HUES6 (cell line): ENCODE measurements around the gene MSX1.

Experiments used
- H3K27ac ChIP-seq: 2 replicates; pipeline ENCODE4 v1.7.0; 2013; ENCODE audit warnings: low read depth, mild to moderate bottlenecking, low read length, inconsistent platforms
- H3K27me3 ChIP-seq: 2 replicates; pipeline ENCODE4 v1.6.1; 2013; ENCODE audit warnings: low read length; ENCODE audit not compliant: control insufficient read depth, insufficient read depth
- H3K36me3 ChIP-seq: 2 replicates; pipeline ENCODE4 v1.6.1; 2013; ENCODE audit warnings: low read length; ENCODE audit not compliant: control insufficient read depth, insufficient read depth
- H3K4me1 ChIP-seq: 2 replicates; pipeline ENCODE4 v1.6.1; 2013; ENCODE audit warnings: low read length; ENCODE audit not compliant: control insufficient read depth, insufficient read depth
- H3K4me3 ChIP-seq: 2 replicates; pipeline ENCODE4 v1.5.1; 2013; ENCODE audit warnings: low read depth, low read length
- H3K9ac ChIP-seq: one replicate; pipeline ENCODE4 v1.6.1; 2013; ENCODE audit warnings: mild to moderate bottlenecking, low read length
- H3K9me3 ChIP-seq: 2 replicates; pipeline ENCODE4 v1.6.1; 2013; ENCODE audit warnings: low read depth, low read length; ENCODE audit not compliant: control insufficient read depth, insufficient read depth

Gene MSX1

DNA sequence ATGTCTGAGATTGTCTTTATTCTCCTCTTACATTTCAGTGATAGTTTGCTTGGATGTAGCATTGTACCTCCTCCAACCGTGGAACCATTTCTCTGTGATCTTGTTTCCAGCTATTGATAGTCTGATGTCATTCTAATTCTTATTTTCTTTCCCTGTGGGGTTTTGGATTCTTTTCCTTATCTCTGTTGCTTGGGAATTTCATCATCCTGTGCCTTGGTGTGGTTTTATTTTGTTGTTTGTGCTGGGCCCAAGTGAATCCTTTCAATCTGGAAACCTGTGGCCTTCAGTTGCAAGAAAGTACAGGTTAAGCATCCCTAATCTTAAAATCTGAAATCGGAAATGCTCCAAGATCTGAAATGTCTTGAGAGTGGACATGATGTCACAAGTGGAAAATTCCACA is 22.0 kb downstream of the MSX1 start:
- no peaks in the 10 kb centered on the region for H3K36me3 ChIP-seq
- no peak overlapping the region for H3K27ac ChIP-seq
- no peak overlapping the region for H3K4me3 ChIP-seq
- no peaks in the 10 kb centered on the region for H3K4me1 ChIP-seq
- H3K9ac ChIP-seq, result no peak overlapping the region
- H3K27me3 ChIP-seq, result peaks cover 46% of the 10 kb centered on the region
- H3K9me3 ChIP-seq, result no peaks in the 10 kb centered on the region

DNA sequence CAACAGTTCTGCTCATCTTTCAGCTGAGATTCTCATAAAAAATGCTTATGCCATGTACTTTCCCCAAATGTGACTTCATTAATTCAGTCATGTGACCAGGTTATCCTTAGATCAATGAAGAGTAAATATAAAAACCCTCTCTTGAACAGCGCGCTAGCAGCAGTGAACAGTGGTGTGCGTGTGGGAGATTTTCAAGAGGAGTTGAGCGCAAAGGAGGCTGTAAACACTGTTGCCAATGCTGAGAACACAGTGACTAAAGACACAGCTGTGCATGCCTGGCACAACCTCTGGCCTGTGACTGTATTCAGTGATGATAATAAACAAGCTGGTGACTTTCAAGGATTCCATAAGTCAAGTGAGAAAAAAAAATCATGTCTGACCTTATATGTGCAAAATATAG is 25.1 kb downstream of the MSX1 start:
- Histone ChIP-seq H3K9ac (no peak overlapping the region), H3K36me3 (no peaks in the 10 kb centered on the region), H3K4me1 (no peaks in the 10 kb centered on the region)

GRCh38 chr4:4887426-4887825 is 28.0 kb downstream of the MSX1 start:
- Histone ChIP-seq H3K4me3 (no peak overlapping the region), H3K27me3 (peaks cover 46% of the 10 kb centered on the region), H3K36me3 (no peaks in the 10 kb centered on the region), H3K9ac (no peak overlapping the region), H3K9me3 (no peaks in the 10 kb centered on the region), H3K27ac (no peak overlapping the region), H3K4me1 (no peaks in the 10 kb centered on the region)

More for the DNA sequence above, 25.1 kb downstream of the MSX1 start:
- no peak overlapping the region for H3K4me3 ChIP-seq
- peaks cover 47% of the 10 kb centered on the region for H3K27me3 ChIP-seq
- no peak overlapping the region for H3K27ac ChIP-seq
- H3K9me3 ChIP-seq, result no peaks in the 10 kb centered on the region

GRCh38 chr4:4888695-4889094 is 29.2 kb downstream of the MSX1 start:
- Histone ChIP-seq H3K27me3 (peaks cover 53% of the 10 kb centered on the region), H3K36me3 (no peaks in the 10 kb centered on the region), H3K9ac (no peak overlapping the region), H3K4me1 (no peaks in the 10 kb centered on the region), H3K4me3 (no peak overlapping the region), H3K9me3 (no peaks in the 10 kb centered on the region), H3K27ac (no peak overlapping the region)

- H3K9ac ChIP-seq, result no peak overlapping the region
- peaks cover 54% of the 10 kb centered on the region for H3K27me3 ChIP-seq
- H3K4me1 ChIP-seq, result no peaks in the 10 kb centered on the region
These were observed 30.3 kb downstream of the MSX1 start for GRCh38 chr4:4889781-4890180.

GRCh38 chr4:4890574-4891255 is 31.2 kb downstream of the MSX1 start:
- H3K9ac ChIP-seq, result no peak overlapping the region
- H3K36me3 ChIP-seq, result no peaks in the 10 kb centered on the region
- no peak overlapping the region for H3K4me3 ChIP-seq
- H3K4me1 ChIP-seq, result no peaks in the 10 kb centered on the region
- H3K9me3 ChIP-seq, result no peaks in the 10 kb centered on the region
- H3K27me3 ChIP-seq, result peaks cover 55% of the 10 kb centered on the region
- H3K27ac ChIP-seq, result no peak overlapping the region

More at GRCh38 chr4:4889781-4890180, 30.3 kb downstream of the MSX1 start:
- Histone ChIP-seq H3K27ac (no peak overlapping the region), H3K4me3 (no peak overlapping the region), H3K36me3 (no peaks in the 10 kb centered on the region), H3K9me3 (no peaks in the 10 kb centered on the region)

GRCh38 chr4:4893721-4894120 is 34.3 kb downstream of the MSX1 start:
- H3K36me3 ChIP-seq, result no peaks in the 10 kb centered on the region
- no peak overlapping the region for H3K9ac ChIP-seq

DNA sequence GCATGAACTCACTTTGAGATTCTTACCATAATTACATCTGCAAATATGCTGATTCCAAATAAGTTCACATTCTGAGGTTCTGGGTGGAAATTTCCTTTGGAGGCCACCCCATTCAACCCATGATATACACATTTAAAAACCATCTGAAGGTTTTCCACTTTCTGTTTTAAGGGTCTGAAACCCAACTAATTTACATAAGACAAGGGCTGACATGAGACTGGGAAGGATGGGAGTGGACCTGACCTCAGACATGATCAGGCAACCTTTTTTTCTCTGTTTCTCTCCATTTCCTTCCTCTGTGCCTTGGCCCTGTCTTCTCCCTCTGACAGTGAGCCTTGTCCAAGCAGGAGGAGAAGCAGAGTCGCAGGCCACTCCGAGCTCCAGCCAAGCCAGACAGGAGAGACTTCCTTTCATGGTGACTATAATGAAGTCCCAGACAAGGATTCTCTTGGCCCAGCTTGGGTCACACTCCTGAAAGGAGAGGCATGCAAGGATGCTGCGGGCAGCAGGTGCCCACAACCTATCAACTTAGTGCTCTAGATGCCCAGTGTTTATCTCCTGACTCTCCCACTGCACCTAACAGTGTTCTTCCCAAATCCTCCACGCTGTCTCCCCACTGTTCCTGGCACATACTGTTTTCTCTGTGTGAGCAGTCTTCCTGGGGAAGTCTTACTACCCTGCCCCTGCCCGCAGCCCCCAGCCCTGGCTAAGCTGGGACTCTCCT is 39.9 kb downstream of the MSX1 start:
- peaks cover 41% of the 10 kb centered on the region for H3K27me3 ChIP-seq
- H3K27ac ChIP-seq, result no peak overlapping the region
- no peaks in the 10 kb centered on the region for H3K9me3 ChIP-seq
- no peaks in the 10 kb centered on the region for H3K4me1 ChIP-seq
- H3K9ac ChIP-seq, result no peak overlapping the region
- no peak overlapping the region for H3K4me3 ChIP-seq
- no peaks in the 10 kb centered on the region for H3K36me3 ChIP-seq

More at GRCh38 chr4:4893721-4894120, 34.3 kb downstream of the MSX1 start:
- Histone ChIP-seq H3K4me3 (no peak overlapping the region), H3K9me3 (no peaks in the 10 kb centered on the region), H3K4me1 (no peaks in the 10 kb centered on the region), H3K27ac (no peak overlapping the region), H3K27me3 (peaks cover 38% of the 10 kb centered on the region)

- Histone ChIP-seq H3K9ac (no peak overlapping the region), H3K27ac (no peak overlapping the region), H3K36me3 (no peaks in the 10 kb centered on the region), H3K27me3 (peaks cover 59% of the 10 kb centered on the region), H3K9me3 (no peaks in the 10 kb centered on the region), H3K4me3 (no peak overlapping the region), H3K4me1 (no peaks in the 10 kb centered on the region)
These were observed 42.4 kb downstream of the MSX1 start for GRCh38 chr4:4901877-4902276.

DNA sequence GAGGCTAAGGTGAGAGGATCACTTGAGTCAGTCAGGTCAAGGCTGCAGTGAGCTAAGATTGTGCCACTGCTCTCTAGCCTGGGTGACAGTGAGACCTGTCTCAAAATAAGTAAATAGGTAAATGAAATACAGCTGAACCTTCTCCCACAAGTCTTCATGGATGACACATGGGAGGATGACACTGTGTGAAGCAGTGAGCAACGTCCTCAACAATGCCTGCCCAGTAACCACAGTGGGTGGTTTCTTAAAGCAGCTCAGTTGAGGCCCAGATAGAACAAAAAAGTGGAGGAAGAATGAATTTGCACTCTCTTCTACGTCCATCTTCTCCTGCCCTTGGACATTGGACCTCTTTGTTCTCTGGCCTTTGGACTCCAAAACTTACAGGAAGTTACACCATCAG is 52.7 kb downstream of the MSX1 start:
- Histone ChIP-seq H3K9me3 (no peaks in the 10 kb centered on the region; the same call in 1 of the 2 replicates), H3K36me3 (no peaks in the 10 kb centered on the region), H3K4me1 (no peaks in the 10 kb centered on the region), H3K9ac (no peak overlapping the region), H3K27ac (no peak overlapping the region), H3K4me3 (no peak overlapping the region), H3K27me3 (peaks cover 65% of the 10 kb centered on the region)

DNA sequence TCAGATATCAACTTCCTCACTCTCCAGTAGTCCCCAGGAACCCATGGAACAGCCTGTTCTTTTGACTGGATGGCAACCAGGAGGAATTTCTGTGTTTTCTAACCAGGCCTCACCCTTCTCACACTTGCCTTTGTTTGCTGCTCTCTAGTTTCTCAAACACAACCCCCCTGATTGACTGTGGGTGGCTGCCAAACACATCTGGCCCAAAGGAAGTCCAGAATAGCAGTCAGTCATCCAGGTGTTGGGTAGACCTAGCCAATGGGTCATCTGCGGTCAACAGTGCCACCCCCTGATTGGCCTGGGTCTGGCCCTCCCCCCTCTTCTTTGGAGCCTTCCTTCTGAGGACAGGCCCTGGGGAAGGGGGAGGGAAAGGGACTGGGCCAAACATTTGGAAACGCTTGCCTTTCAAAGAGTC is 53.7 kb downstream of the MSX1 start:
- Histone ChIP-seq H3K27me3 (peaks cover 55% of the 10 kb centered on the region), H3K27ac (no peak overlapping the region), H3K4me1 (no peaks in the 10 kb centered on the region), H3K4me3 (no peak overlapping the region), H3K9me3 (no peaks in the 10 kb centered on the region; the same call in 1 of the 2 replicates), H3K9ac (no peak overlapping the region), H3K36me3 (no peaks in the 10 kb centered on the region)
